Measurements from ENCODE around the gene ARHGEF3.

The ARHGEF3 gene

GRCh38 chr3:56825567-56826438, 24.1 kb upstream of the ARHGEF3 start:
- TF ChIP-seq MAX (IDR thresholded peaks at IDR 0.05; ENCODE audit: low read depth, low read length), result no peak
- no peak for TF ChIP-seq MYC (IDR thresholded peaks at IDR 0.05; ENCODE audit: low read depth, low read length)
- no peak for TF ChIP-seq POLR2A (IDR thresholded peaks at IDR 0.05; ENCODE audit: extremely low read depth, insufficient read length)
- no peak for TF ChIP-seq CTCF (IDR thresholded peaks at IDR 0.05; ENCODE audit: low read depth, low read length)
- H3K4me3 ChIP-seq (ENCODE audit: low read depth, low read length), result no peak overlapping the region
- no peak for DNase-seq (ENCODE audit: low read depth)

- TF ChIP-seq CTCF (IDR thresholded peaks at IDR 0.05; ENCODE audit: low read depth, low read length) (no peak), POLR2A (IDR thresholded peaks at IDR 0.05; ENCODE audit: extremely low read depth, insufficient read length) (no peak), MAX (IDR thresholded peaks at IDR 0.05; ENCODE audit: low read depth, low read length) (no peak), MYC (IDR thresholded peaks at IDR 0.05; ENCODE audit: low read depth, low read length) (no peak)
- H3K4me3 ChIP-seq (ENCODE audit: low read depth, low read length), result no peak overlapping the region
- DNase-seq (ENCODE audit: low read depth), result no peak
Observed at GRCh38 chr3:56823984-56824703, 22.4 kb upstream of the ARHGEF3 start.

GRCh38 chr3:56823421-56823926, 21.7 kb upstream of the ARHGEF3 start:
- H3K4me3 ChIP-seq (ENCODE audit: low read depth, low read length), result no peak overlapping the region
- no peak for TF ChIP-seq POLR2A (IDR thresholded peaks at IDR 0.05; ENCODE audit: extremely low read depth, insufficient read length)
- no peak for TF ChIP-seq MYC (IDR thresholded peaks at IDR 0.05; ENCODE audit: low read depth, low read length)
- no peak for TF ChIP-seq CTCF (IDR thresholded peaks at IDR 0.05; ENCODE audit: low read depth, low read length)
- no peak for TF ChIP-seq MAX (IDR thresholded peaks at IDR 0.05; ENCODE audit: low read depth, low read length)
- no peak for DNase-seq (ENCODE audit: low read depth)

- TF ChIP-seq POLR2A (IDR thresholded peaks at IDR 0.05; ENCODE audit: extremely low read depth, insufficient read length) (no peak), MYC (IDR thresholded peaks at IDR 0.05; ENCODE audit: low read depth, low read length) (no peak), CTCF (IDR thresholded peaks at IDR 0.05; ENCODE audit: low read depth, low read length) (no peak), MAX (IDR thresholded peaks at IDR 0.05; ENCODE audit: low read depth, low read length) (no peak)
- no peak overlapping the region for H3K4me3 ChIP-seq (ENCODE audit: low read depth, low read length)
- DNase-seq (ENCODE audit: low read depth), result no peak
Observed at GRCh38 chr3:56822501-56822900, 20.8 kb upstream of the ARHGEF3 start.

GRCh38 chr3:56819016-56819809, 17.5 kb upstream of the ARHGEF3 start:
- H3K4me3 ChIP-seq (ENCODE audit: low read depth, low read length), result no peak overlapping the region
- TF ChIP-seq POLR2A (IDR thresholded peaks at IDR 0.05; ENCODE audit: extremely low read depth, insufficient read length), result no peak
- TF ChIP-seq MAX (IDR thresholded peaks at IDR 0.05; ENCODE audit: low read depth, low read length), result no peak
- no peak for TF ChIP-seq CTCF (IDR thresholded peaks at IDR 0.05; ENCODE audit: low read depth, low read length)
- no peak for TF ChIP-seq MYC (IDR thresholded peaks at IDR 0.05; ENCODE audit: low read depth, low read length)
- no peak for DNase-seq (ENCODE audit: low read depth)

Measured in NB4 (cell line).